Mesenchymal stem cell (in vitro differentiated cells and primary cell): Measurements from ENCODE around the gene EPSTI1.

Experiments used
- DNase-seq: peaks from one replicate; pipeline ENCODE4 v3.0.0-alpha.2; 2013
- H2AFZ ChIP-seq: one replicate; pipeline ENCODE4 v1.6.1; 2013; ENCODE audit warnings: low read depth, mild to moderate bottlenecking, control low read depth, inconsistent platforms, low read length, moderate library complexity
- H2AK5ac ChIP-seq: 2 replicates; pipeline ENCODE4 v1.6.1; 2013; ENCODE audit warnings: low read length, moderate library complexity, mild to moderate bottlenecking, inconsistent platforms; ENCODE audit not compliant: severe bottlenecking
- H2BK120ac ChIP-seq: one replicate; pipeline ENCODE4 v1.6.1; 2013; ENCODE audit warnings: low read depth, mild to moderate bottlenecking, inconsistent platforms, low read length, moderate library complexity
- H2BK12ac ChIP-seq, 2 experiments: one replicate each; pipeline ENCODE4 v1.6.1; 2013; ENCODE audit warnings: inconsistent platforms in 2 of 2, low read length in 2 of 2, mild to moderate bottlenecking in 2 of 2, moderate library complexity in 2 of 2, control low read depth in 1 of 2
- H2BK15ac ChIP-seq: one replicate; pipeline ENCODE4 v1.6.1; 2013; ENCODE audit warnings: mild to moderate bottlenecking, low read depth, inconsistent platforms; ENCODE audit not compliant: poor library complexity, severe bottlenecking
- H2BK5ac ChIP-seq: 2 replicates; pipeline ENCODE4 v1.6.1; 2013; ENCODE audit warnings: low read depth, mild to moderate bottlenecking, low read length, control low read depth, inconsistent platforms; ENCODE audit not compliant: poor library complexity, severe bottlenecking
- H3K14ac ChIP-seq, 2 experiments: one replicate each; pipeline ENCODE4 v1.6.1; 2013; ENCODE audit warnings: inconsistent platforms in 2 of 2, low read length in 2 of 2, control low read depth in 1 of 2, mild to moderate bottlenecking in 1 of 2, moderate library complexity in 1 of 2
- H3K18ac ChIP-seq, 2 experiments: one replicate each; pipeline ENCODE4 v1.6.1; 2013; ENCODE audit warnings: inconsistent platforms in 2 of 2, low read length in 2 of 2, control low read depth in 1 of 2, low read depth in 1 of 2, mild to moderate bottlenecking in 1 of 2
- H3K23ac ChIP-seq, 2 experiments: one replicate each; pipeline ENCODE4 v1.6.1; 2013; ENCODE audit warnings: inconsistent platforms in 2 of 2, low read length in 2 of 2, mild to moderate bottlenecking in 2 of 2, moderate library complexity in 2 of 2, control low read depth in 1 of 2
- H3K27ac ChIP-seq: 2 replicates; pipeline ENCODE4 v1.5.1; 2013; ENCODE audit warnings: mild to moderate bottlenecking, moderate library complexity, low read length, control low read depth, inconsistent platforms; ENCODE audit not compliant: poor library complexity, severe bottlenecking
- H3K27me3 ChIP-seq, 2 experiments: 2 replicates each; pipeline versions ENCODE4 v1.6.1 to v1.7.0; 2013; ENCODE audit warnings: low read length in 2 of 2, mild to moderate bottlenecking in 2 of 2, moderate library complexity in 2 of 2, control low read depth in 1 of 2, inconsistent platforms in 1 of 2; ENCODE audit not compliant: control insufficient read depth in 1 of 2, insufficient read depth in 1 of 2
- H3K36me3 ChIP-seq, 2 experiments: 2 replicates each; pipeline versions ENCODE4 v1.6.1 to v1.7.0; 2013; ENCODE audit warnings: low read length in 2 of 2, control low read depth in 1 of 2, inconsistent platforms in 1 of 2, low read depth in 1 of 2, mild to moderate bottlenecking in 1 of 2; ENCODE audit not compliant: insufficient read depth in 2 of 2, control insufficient read depth in 1 of 2
- H3K4ac ChIP-seq, 2 experiments: one replicate each; pipeline ENCODE4 v1.6.1; 2013; ENCODE audit warnings: inconsistent platforms in 2 of 2, low read length in 2 of 2, mild to moderate bottlenecking in 2 of 2, moderate library complexity in 2 of 2, control low read depth in 1 of 2, low read depth in 1 of 2
- H3K4me1 ChIP-seq: 2 replicates; pipeline ENCODE4 v1.6.1; 2013; ENCODE audit warnings: low read depth, low read length, control low read depth; ENCODE audit not compliant: control insufficient read depth, insufficient read depth
- H3K4me2 ChIP-seq: 2 replicates; pipeline ENCODE4 v1.6.1; 2013; ENCODE audit warnings: low read length, mild to moderate bottlenecking, inconsistent platforms; ENCODE audit not compliant: poor library complexity, severe bottlenecking
- H3K4me3 ChIP-seq, 2 experiments: 2 replicates each; pipeline versions ENCODE4 v1.5.1 to v1.7.0; 2013; ENCODE audit warnings: low read length in 2 of 2, mild to moderate bottlenecking in 2 of 2, control low read depth in 1 of 2, low read depth in 1 of 2; ENCODE audit not compliant: insufficient read depth in 1 of 2
- H3K79me1 ChIP-seq: replicated peaks from 2 replicates; pipeline ENCODE4 v1.6.1; 2013; ENCODE audit warnings: mild to moderate bottlenecking, control low read depth, low read length, inconsistent platforms; ENCODE audit not compliant: poor library complexity, severe bottlenecking
- H3K9ac ChIP-seq: 2 replicates; pipeline ENCODE4 v1.7.0; 2013; ENCODE audit warnings: mild to moderate bottlenecking, low read length, moderate library complexity
- H3K9me3 ChIP-seq: 2 replicates; pipeline ENCODE4 v1.7.0; 2013; ENCODE audit warnings: mild to moderate bottlenecking, low read length; ENCODE audit not compliant: control insufficient read depth
- H4K8ac ChIP-seq: one replicate; pipeline ENCODE4 v1.6.1; 2013; ENCODE audit warnings: inconsistent platforms, mild to moderate bottlenecking, low read length, moderate library complexity
- H4K91ac ChIP-seq: one replicate; pipeline ENCODE4 v1.6.1; 2013; ENCODE audit warnings: mild to moderate bottlenecking, low read length, inconsistent platforms
- WGBS: methylation state at CpG from one replicate; pipeline ENCODE4 v1.1.7; 2013; ENCODE audit warnings: mixed read lengths; 5-methylcytosine and 5-hydroxymethylcytosine counted together

The EPSTI1 gene

GRCh38 chr13:42971691-42972347 lies 20.2 kb downstream of the EPSTI1 start:
- Histone ChIP-seq H3K23ac (no peak overlapping the region), H2AK5ac (no peak overlapping the region), H3K4ac (no peak overlapping the region), H2AFZ (no peak overlapping the region), H4K91ac (no peak overlapping the region), H4K8ac (no peak overlapping the region), H3K27me3 (no peaks in the 10 kb centered on the region), H3K36me3 (peaks cover 0 to 29% of the 10 kb centered on the region in 2 experiments), H2BK12ac (no peak overlapping the region), H3K4me1 (no peaks in the 10 kb centered on the region), H3K27ac (no peak overlapping the region), H3K9me3 (no peaks in the 10 kb centered on the region), H3K9ac (peak overlapping the region; percentile 14), H2BK5ac (no peak overlapping the region), H3K18ac (no peak overlapping the region), H3K4me2 (no peak overlapping the region), H2BK15ac (no peak overlapping the region), H3K79me1 (no peaks in the 10 kb centered on the region), H3K14ac (no peak overlapping the region), H2BK120ac (no peak overlapping the region), H3K4me3 (no peak overlapping the region)
- peak; percentile 27 for DNase-seq
- 94% methylated on average over 9 of the region's 9 CpGs for WGBS

GRCh38 chr13:42970824-42971690 lies 21.0 kb downstream of the EPSTI1 start:
- WGBS, result 62% methylated on average over 5 of the region's 6 CpGs
- Histone ChIP-seq H3K4ac (no peak overlapping the region), H3K18ac (no peak overlapping the region), H2BK120ac (no peak overlapping the region), H3K36me3 (peaks cover 0 to 28% of the 10 kb centered on the region in 2 experiments), H3K4me2 (no peak overlapping the region), H3K27me3 (no peaks in the 10 kb centered on the region), H4K91ac (no peak overlapping the region), H3K4me1 (no peaks in the 10 kb centered on the region), H2BK15ac (no peak overlapping the region), H3K9ac (peak overlapping the region; percentile 14), H3K9me3 (no peaks in the 10 kb centered on the region), H4K8ac (no peak overlapping the region), H3K79me1 (no peaks in the 10 kb centered on the region), H2AK5ac (no peak overlapping the region), H3K27ac (no peak overlapping the region), H2BK5ac (no peak overlapping the region), H2BK12ac (no peak overlapping the region), H3K23ac (no peak overlapping the region), H3K14ac (no peak overlapping the region), H3K4me3 (no peak overlapping the region), H2AFZ (no peak overlapping the region)
- peak; percentile 51 for DNase-seq

GRCh38 chr13:42969565-42970172 lies 22.4 kb downstream of the EPSTI1 start:
- Histone ChIP-seq H3K79me1 (no peaks in the 10 kb centered on the region), H3K23ac (no peak overlapping the region), H2BK15ac (no peak overlapping the region), H3K27me3 (no peaks in the 10 kb centered on the region), H4K91ac (no peak overlapping the region), H2BK120ac (no peak overlapping the region), H3K18ac (no peak overlapping the region), H3K4ac (peak overlapping the region in 1 of 2 experiments; percentile 58), H3K4me3 (no peak overlapping the region), H2BK12ac (peak overlapping the region in 1 of 2 experiments; percentile 64), H2AK5ac (no peak overlapping the region), H3K9me3 (no peaks in the 10 kb centered on the region), H3K36me3 (peaks cover 0 to 27% of the 10 kb centered on the region in 2 experiments), H2BK5ac (no peak overlapping the region), H3K14ac (no peak overlapping the region), H3K4me2 (no peak overlapping the region), H3K27ac (no peak overlapping the region), H4K8ac (no peak overlapping the region), H2AFZ (peak overlapping the region; percentile 77), H3K4me1 (no peaks in the 10 kb centered on the region), H3K9ac (no peak overlapping the region)
- DNase-seq, result peak; percentile 66
- WGBS, result 42% methylated on average over 12 of the region's 12 CpGs

- H3K14ac ChIP-seq, result no peak overlapping the region
- H2BK5ac ChIP-seq, result no peak overlapping the region
- no peaks in the 10 kb centered on the region for H3K9me3 ChIP-seq
- H3K23ac ChIP-seq, result no peak overlapping the region
- H3K4ac ChIP-seq, result no peak overlapping the region
- H4K91ac ChIP-seq, result no peak overlapping the region
- H2BK15ac ChIP-seq, result no peak overlapping the region
- H3K4me1 ChIP-seq, result no peaks in the 10 kb centered on the region
- DNase-seq, result no peak
- H4K8ac ChIP-seq, result no peak overlapping the region
- no peak overlapping the region for H2BK120ac ChIP-seq
- H2BK12ac ChIP-seq, result no peak overlapping the region
- H3K36me3 ChIP-seq, result peaks cover 0 to 33% of the 10 kb centered on the region in 2 experiments
- no peak overlapping the region for H3K9ac ChIP-seq
- no peak overlapping the region for H3K4me2 ChIP-seq
- no peak overlapping the region for H3K4me3 ChIP-seq
- H3K79me1 ChIP-seq, result no peaks in the 10 kb centered on the region
- no peak overlapping the region for H2AFZ ChIP-seq
- H3K27ac ChIP-seq, result no peak overlapping the region
- WGBS, result 77% methylated on average over 6 of the region's 8 CpGs
- no peak overlapping the region for H2AK5ac ChIP-seq
- no peaks in the 10 kb centered on the region for H3K27me3 ChIP-seq
- peak overlapping the region in 1 of 2 experiments; percentile 57 for H3K18ac ChIP-seq
These were observed 23.1 kb downstream of the EPSTI1 start for GRCh38 chr13:42968906-42969305.
